HUDEP-2 (cell line): Measurements from ENCODE around the gene TTC33.

ENCODE experiments used
- DNase-seq, 76 experiments: peaks; one replicate each; lab custom pipeline; 2025; ENCODE audit not compliant: unreplicated experiment in 76 of 76; lab: John Stamatoyannopoulos, UW

TTC33 gene

DNA sequence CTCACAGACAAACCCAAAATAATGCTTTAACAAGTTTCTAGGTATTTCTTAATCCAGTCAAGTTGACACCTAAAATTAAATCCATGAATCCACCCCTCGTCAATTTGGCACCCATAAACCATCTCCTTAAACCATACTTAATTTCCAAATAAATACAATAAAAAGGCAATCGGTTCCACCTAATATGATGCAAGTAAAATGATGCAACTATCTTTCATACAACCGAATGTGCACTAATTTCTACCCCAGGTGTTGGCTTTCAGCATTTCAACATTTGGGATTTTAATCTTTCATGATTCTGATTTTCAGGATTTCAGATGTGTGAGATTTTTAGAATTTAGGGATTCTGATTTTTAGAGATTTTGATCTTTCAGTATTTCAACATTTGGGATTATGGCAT, 25.1 kb upstream of the TTC33 start:
- DNase-seq = no peak

DNA sequence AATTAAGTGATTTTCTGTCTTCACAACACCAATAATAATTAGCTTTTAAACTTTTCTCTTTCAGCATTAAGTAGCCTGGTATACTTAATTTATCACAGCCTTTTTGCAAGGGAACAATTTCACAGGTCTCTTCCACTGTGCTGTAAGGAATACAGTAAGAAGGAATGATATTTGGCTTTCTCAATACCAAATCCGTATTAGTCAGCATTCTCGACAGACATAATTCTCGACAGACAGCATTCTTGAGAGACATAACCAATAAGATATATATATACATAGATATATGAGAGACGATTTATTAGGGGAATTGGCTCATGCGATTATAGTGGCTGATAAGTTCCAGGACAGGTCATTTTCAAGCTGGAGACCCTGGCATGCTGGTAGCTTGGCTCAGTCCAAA, 24.4 kb upstream of the TTC33 start:
- DNase-seq = no peak

DNA sequence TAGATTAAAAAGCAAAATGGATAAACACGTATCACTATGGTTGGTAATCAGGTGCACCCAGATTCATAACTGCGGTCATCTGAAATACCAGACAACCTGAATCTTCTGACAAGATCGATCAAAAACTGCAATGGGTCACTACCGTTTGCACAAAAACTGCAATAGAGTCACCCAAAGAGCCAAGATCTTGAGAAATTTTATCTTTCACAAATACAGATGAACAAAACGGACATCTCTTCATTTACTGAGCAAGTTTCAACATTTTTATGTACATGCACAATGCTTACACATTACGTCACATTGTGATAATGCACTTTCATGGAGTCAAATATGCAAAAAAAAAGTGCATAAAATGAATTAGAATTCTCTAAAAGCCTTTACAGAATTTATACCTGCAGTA, 23.8 kb upstream of the TTC33 start:
- DNase-seq = no peak

DNA sequence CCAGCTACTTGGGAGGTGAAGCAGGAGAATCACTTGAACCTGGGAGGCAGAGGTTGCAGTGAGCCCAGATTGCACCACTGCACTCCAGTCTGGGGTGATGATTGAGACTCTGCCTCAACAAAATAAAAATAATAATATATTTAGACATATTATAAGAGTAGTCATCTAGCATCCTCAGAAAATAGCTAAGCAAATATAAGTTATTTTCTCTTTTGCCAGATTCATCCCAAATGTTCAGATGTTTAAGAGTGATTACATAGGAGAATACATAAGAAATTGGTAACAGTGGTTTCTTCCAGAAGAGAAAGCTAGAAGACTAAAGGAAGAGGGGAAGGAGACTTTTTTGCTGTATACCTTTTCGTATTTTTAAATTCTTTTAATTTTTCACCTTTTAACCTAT, 22.4 kb upstream of the TTC33 start:
- no peak for DNase-seq

DNA sequence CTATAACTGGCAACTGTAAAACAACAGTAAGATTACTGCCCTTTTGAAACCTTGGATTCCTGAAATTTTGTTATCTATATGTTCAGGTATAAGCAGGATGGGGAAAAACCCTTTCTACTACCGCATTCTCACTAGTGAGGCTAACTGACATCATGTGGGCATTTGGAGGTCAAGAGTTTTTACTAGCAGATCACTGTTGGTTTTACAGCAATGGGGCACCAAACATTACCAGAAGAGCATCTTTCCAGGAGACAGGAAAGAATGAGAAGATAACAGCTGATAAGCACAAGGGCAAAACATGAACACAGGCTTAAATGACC, 20.9 kb upstream of the TTC33 start:
- no peak for DNase-seq

DNA sequence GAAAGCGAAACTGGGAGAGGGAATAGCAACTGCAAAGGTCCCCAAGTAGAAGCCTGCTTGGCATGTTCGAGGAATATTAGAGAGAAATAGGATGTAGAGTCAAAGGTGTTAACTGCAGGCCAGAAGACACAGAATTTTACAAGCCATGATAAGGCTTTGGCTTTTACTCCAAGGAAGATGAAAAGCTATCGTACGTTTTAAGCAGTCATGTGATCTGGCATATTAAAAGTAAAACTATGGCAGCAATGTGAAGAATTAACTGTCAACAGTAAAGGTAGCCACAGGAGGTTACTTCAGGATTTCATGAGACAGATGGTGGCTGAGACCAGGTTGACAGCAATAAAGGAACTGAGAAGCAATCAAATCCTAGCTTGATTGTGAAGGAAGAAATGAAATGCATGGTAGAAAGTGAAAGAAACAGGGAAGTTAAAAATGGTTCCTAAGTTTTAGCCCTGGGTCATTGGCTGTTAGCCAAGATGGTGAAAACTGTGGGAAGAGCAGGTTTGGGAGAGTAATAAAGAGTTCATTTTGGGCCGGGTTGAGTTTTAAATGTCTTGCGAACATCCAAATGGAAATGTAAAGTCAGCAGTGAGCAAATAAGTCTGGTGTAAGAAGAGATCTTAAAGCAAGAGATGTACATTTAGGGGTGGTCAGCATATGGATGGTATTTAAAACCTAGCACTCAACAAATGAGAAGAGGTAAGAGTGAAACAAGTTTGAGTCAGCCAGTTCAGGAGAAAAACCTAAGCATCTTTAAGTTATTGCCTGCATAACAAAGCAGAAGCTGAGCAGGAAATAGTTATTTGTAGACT, 20.3 kb upstream of the TTC33 start:
- no peak for DNase-seq

DNA sequence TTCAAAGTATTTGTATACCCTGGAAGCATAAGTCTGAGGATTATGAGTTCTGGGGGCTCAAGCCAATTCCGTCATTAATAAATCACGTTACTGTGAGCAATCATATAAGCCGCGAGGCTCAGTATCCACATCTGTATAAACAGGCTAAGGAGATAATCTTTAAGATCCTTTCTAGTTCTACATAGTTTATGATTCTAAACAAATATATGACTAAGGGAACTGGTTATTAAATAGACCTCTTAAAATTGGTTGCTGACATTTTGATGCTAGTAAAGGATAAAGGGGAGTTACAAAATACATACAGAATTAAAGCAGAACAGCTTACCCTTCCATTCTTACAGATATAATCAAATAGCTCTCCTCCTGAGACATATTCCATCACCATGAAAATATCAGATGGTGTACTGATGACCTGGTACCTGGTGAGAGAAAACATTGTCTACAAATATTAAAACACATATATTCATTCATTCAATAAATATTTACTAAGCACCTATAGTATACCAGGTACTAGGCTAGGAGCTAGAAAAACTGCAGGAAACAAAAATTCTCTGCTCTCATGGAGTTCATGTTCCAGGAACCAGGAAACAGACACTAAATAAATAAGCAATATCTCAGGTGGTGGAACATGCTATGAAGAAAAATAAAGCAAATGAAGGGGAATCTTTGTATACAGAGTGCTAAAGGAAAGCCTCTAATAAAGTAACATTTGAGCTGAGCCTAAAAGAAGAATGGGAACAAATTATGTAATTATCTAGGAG, 19.5 kb upstream of the TTC33 start:
- no peak for DNase-seq

DNA sequence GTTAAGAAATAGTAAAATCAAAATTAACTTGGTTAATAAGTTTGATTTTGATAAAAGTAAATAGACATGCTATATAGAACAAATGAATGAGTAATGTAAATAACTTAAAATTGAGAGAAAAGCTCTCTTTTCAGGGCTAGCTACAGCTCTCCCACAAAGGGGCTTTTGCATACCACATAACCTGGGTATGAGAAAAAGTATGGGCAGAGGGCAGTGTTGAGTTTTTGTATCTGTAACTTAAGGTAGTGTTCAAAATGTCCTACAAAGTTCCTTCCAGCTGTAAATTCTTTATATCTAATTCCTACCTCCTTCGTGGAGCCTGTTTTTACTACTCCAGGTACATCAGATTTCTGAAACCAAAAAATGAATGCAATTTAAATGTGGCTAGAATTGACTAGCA, 18.9 kb upstream of the TTC33 start:
- no peak for DNase-seq

DNA sequence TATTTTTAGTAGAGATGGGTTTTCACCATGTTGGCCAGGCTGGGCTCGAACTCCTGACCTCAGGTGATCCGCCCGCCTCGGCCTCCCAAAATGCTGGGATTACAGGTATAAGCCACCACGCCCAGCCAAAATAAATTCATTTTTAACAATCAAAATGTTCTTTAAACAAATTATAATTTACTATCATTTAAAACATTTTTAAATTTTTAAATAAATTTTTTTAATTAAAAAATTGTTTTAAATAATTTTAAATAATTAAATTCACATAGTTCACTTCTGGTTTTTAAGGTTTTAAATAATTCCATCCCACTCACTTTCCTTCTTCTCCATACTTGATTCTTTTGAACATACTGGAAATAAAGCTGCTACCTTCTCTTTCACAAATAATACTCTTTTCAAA, 15.0 kb upstream of the TTC33 start:
- no peak for DNase-seq

DNA sequence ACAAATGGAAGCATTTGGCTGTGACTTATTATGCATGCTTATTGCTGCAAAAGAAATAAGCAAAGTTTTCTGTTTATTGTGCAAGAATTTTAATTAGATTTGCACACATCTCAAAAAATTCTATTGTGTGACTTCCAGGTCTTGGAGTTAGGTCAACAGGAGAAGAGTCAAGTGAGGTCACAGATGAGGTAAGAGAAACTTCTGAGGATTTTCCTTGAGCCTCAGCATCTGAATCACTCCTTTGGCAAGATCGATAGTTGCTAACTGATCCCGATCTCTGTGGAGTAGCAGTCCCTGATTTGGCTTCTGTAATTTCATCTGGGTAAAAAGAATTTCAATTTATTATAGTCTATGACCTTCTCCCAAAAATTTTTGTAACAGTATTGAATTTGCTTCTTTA, 6.9 kb upstream of the TTC33 start:
- DNase-seq = no peak

DNA sequence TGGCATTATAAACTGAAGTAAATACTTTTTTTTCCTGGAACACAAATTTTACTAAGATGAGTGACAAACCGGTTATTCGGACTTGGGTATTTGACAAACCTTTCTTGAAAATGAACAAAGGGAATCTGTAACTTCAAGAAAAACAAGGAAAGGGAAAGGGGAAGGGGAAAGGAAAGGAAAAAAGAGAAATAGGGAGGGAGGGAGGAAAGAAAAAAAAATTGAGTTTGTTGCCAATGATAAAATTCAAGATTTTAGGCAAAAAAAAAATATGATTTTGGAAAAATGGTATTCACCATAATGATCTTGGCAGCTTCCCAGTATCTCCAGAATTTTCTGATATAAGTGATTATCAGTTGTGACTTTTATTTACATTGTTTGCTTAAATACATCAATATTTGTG, 1.6 kb upstream of the TTC33 start:
- DNase-seq = no peak

DNA sequence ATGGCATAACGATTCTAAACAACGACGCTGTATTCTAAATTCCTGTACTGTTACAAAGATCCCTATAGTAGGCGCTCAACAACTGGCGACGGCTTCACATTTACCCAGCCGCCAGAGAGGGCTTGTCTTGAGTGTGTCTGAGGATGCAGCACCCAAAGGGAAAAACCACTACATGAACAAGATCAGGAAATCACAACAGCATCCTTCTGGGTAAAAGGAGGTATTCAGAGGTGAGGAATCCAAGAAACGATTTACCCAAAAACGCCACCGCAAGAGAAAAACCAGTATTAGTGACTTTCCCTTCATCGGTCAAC, 711 bp downstream of the TTC33 start:
- DNase-seq = peak in 66 of 76 experiments; percentile 1 to 73 (median 43)

DNA sequence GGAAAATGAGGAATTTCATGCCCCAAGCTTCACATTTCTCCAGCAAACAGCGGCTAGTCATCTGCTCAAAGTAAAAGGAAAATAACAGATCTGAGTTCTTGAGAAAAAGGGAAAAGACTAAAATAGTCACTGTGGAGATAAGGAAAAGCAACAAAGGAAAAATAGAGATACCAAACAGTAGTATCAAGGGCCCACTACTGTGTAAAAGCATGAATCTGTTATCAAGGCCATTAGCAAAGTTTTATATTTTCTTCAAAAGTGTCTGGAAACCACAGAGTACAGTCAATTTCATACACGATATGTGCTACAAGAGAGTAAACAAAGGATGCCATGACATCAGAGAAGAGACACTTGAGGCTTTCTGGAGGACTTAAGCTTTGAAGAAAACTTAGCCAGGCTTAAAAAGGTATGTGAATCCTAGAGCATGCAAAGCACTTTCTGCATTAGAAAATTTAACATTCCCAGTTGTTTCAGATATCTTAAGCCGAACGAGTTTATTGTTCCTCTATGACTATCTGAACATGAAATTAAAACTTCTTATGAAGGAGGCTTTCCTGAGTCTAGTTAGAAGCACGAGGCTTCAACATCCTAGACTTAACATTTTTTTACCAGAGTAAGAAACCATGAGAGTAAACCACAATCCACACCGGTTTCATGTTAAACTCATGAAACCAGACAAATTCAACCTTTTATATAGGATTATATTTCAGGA, 1.2 kb downstream of the TTC33 start:
- peak in 6 of 76 experiments; percentile 16 to 38 (median 32) for DNase-seq

DNA sequence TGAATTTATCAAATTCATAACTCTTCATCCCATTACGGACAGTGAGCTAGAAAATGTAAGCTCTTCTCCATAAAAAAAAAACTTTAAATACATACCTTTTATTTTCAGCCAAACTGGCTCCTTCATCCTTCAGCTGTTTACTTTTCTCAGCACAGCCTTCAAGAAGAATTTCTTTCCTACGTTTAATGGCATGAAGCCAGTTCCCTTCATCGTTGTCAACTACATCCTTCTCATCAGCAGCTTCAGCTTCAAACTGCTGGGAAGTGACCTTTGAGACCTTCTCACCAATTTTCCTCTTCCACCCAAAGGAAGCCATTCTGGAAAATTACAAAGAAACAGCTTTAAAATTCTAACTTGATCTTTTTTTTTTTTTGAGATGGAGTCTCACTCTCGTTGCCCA, 9.1 kb downstream of the TTC33 start:
- no peak for DNase-seq

DNA sequence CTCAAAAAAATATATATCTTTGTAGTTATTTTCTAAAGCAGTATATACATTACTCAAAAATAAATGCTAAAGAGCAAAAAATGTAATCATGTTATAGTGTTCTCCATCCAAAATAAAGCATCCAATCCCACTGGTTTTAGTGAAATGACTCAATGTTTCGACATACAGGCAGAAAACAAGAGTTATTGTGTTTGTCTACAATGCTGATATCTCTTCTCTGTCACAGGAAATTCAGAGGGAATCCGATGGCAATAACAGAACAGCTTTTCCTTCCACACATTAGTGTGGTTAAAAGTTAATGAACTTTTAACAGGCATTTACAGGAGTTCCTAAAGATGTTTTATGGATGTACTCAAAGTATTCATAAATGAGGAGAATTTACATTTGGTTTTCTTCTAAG, 12.0 kb downstream of the TTC33 start:
- DNase-seq = no peak

DNA sequence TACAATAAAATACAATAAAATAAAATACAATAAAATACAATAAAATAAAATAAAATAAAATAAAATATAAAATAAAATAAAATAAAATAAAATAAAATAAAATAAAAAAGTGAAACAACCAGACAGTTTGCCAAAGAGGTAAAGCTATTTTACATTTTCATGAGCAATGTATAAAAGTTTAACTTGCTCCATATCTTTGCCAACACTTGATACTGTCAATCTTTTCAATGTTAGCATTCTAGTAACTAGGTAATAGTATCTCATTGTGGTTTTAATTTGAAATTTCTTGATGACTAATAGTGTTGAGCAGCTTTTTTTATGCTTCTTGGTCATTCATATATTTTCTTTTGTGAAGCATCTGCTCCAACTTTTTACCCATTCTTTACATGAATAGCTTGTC, 17.3 kb downstream of the TTC33 start:
- no peak for DNase-seq

DNA sequence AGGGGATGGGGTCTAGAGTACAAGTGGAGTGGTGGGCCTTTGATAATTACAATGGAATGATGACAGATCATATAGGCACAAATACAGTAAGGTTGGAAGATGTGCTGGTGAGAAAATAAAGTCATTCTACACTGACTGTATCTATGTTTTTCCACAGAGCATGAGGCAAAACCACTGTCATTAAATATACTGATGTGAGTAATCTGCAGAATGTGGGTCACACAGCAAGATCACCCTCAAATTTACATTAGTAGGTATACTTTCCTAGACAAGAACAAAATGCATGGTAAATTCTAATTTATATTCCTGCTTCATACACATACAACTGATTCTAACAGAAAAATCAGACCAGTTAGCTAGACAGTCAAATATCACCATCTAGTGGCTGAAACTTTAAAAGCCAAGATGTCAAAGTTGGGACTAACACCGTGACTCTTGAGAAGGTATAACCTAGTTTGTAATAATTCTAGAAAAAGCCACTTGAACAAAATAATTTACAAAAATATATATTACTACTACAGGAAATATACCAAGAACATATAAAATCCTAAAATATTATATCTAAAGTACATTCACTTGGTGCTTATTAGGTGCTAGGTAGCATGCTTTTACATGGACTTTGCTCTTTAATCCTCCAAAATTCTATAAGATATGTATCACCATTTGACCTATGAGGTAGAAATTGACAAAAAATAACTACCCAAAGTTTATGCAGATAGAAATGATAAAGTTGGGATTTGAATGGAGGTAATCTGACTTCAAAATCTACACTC, 19.5 kb downstream of the TTC33 start:
- peak in 19 of 76 experiments; percentile 1 to 47 (median 20) for DNase-seq

DNA sequence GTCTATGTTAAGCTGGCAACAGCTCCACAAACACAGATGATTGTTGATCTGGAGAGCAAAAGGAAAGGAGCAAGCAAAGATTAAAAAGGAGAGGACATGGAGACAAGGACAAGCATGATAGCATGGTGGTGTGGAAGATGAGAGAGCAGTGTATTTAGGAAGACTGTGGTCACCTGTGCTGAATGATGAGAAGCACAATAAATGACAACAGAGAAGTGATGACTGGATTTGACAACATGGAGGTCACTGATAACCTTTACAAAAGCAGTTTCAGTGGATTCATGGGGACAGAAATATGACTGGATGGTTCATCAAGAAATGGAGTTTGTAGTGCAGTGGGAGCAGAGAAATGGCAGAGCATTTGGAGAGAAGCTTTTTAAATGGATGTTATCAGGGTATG, 20.2 kb downstream of the TTC33 start:
- DNase-seq = no peak

DNA sequence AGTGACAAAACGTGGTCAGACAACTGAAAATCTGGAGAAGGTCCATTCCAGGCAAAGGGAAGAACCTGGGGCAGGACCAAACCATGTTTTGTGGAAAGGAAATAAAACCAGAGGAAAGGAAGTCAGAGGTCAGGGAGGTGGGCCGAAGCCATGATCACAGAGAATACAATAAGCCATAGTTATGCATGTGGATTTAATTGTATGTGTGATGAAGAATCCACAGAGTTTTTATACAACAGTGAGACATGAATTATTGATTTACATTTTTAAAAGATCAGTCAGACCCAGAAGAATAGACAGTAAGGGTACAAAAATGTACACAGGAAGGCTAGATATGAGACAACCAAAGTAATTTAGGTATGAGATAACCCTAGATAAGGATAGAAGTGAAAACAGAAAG, 20.8 kb downstream of the TTC33 start:
- DNase-seq = no peak

DNA sequence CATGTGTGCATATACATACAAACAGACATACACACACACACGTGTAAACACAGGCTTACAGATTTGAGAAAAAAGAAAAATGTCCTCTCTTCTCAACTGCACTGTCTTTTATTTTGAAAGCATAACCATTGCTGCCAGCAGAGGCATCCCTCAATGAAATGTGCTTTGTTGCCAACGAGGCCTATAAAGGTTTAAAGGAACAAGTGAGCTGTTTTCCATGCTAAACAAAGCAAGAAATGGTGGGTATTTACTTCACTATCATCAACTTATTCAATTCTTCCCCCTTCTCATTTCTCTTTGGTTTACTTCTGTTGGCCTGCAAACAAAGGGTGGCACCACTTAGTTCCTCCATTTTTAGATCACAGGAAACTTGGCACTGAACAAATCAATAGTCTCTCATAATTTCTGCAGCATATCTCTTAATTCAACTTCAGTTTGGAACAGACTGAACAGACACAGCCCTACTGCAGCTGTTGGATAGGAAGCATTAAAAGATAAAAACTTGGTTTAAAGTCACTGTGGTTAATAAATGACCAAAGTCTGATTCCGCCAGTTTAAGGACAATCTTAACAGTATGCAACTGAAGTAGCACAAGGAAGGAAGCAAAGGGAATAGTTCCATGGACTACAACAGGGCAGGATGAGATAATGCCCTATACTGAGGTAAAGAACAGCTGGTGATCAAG, 21.7 kb downstream of the TTC33 start:
- DNase-seq = no peak

DNA sequence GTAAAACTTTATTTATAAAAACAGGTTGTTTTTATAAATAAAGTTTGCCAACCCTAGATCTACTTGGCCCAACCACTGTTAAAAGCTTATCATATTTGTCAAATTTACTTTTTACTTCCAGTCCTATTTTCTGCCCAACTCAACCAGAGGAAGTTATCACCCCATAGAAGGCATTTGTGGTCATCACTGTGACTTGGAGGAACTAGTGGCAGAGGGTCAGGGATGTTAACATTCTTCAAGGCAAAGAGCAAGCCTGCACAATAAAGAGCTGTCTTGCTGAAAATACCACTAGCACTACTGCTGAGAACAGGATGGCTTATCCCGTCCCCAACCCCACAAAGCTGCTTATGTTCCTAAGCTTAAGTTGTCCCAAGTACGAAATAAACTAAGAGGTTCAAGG, 22.3 kb downstream of the TTC33 start:
- no peak for DNase-seq
